IPS DF 6.9 (cell line): Measurements from ENCODE around the gene VWA3B.

ENCODE experiments used
- DNase-seq: peaks from one replicate; pipeline ENCODE4 v3.0.0-alpha.2; 2013; ENCODE audit warnings: low read depth, low spot score
- H3K27ac ChIP-seq: one replicate; pipeline ENCODE4 v1.5.1; 2013; ENCODE audit warnings: low read length, control low read depth
- H3K27me3 ChIP-seq: 2 replicates; pipeline ENCODE4 v1.6.1; 2013; ENCODE audit warnings: mild to moderate bottlenecking, low read length; ENCODE audit not compliant: control insufficient read depth, insufficient read depth
- H3K36me3 ChIP-seq: 2 replicates; pipeline ENCODE4 v1.6.1; 2013; ENCODE audit warnings: low read length; ENCODE audit not compliant: control insufficient read depth, insufficient read depth
- H3K4me1 ChIP-seq: 2 replicates; pipeline ENCODE4 v1.6.1; 2013; ENCODE audit warnings: low read length; ENCODE audit not compliant: control insufficient read depth, insufficient read depth
- H3K4me3 ChIP-seq: 2 replicates; pipeline ENCODE4 v1.5.1; 2013; ENCODE audit warnings: mild to moderate bottlenecking, low read length
- H3K9me3 ChIP-seq: 2 replicates; pipeline ENCODE4 v1.6.1; 2013; ENCODE audit warnings: low read length, inconsistent platforms; ENCODE audit not compliant: control insufficient read depth, insufficient read depth
- WGBS: extraction: QIAGEN DNeasy Blood & Tissue Kit; methylation state at CpG from one replicate; pipeline ENCODE4 v1.1.7; 2013; ENCODE audit warnings: mixed read lengths, missing lambda C conversion rate; ENCODE audit not compliant: insufficient read length, insufficient coverage; 5-methylcytosine and 5-hydroxymethylcytosine counted together

The VWA3B gene

GRCh38 chr2:98102878-98103277, 15.9 kb downstream of the VWA3B start:
- Histone ChIP-seq H3K4me1 (no peaks in the 10 kb centered on the region), H3K27ac (no peak overlapping the region), H3K36me3 (no peaks in the 10 kb centered on the region), H3K9me3 (no peaks in the 10 kb centered on the region), H3K27me3 (no peaks in the 10 kb centered on the region), H3K4me3 (no peak overlapping the region)
- no peak for DNase-seq

- DNase-seq = no peak
Observed at GRCh38 chr2:98108110-98108509, 21.1 kb downstream of the VWA3B start.

GRCh38 chr2:98110741-98111140, 23.8 kb downstream of the VWA3B start:
- Histone ChIP-seq H3K27ac (no peak overlapping the region), H3K4me1 (no peaks in the 10 kb centered on the region; the same call in 1 of the 2 replicates), H3K4me3 (no peak overlapping the region), H3K9me3 (no peaks in the 10 kb centered on the region), H3K36me3 (no peaks in the 10 kb centered on the region), H3K27me3 (no peaks in the 10 kb centered on the region)
- no CpG with 5 or more reads among the region's 2 CpGs for WGBS
- DNase-seq = no peak

More at GRCh38 chr2:98108110-98108509, 21.1 kb downstream of the VWA3B start:
- H3K4me3 ChIP-seq = no peak overlapping the region
- no peaks in the 10 kb centered on the region for H3K9me3 ChIP-seq
- H3K4me1 ChIP-seq = no peaks in the 10 kb centered on the region
- no peaks in the 10 kb centered on the region for H3K27me3 ChIP-seq
- H3K27ac ChIP-seq = no peak overlapping the region
- WGBS = no CpG with 5 or more reads among the region's 2 CpGs
- no peaks in the 10 kb centered on the region for H3K36me3 ChIP-seq

DNA sequence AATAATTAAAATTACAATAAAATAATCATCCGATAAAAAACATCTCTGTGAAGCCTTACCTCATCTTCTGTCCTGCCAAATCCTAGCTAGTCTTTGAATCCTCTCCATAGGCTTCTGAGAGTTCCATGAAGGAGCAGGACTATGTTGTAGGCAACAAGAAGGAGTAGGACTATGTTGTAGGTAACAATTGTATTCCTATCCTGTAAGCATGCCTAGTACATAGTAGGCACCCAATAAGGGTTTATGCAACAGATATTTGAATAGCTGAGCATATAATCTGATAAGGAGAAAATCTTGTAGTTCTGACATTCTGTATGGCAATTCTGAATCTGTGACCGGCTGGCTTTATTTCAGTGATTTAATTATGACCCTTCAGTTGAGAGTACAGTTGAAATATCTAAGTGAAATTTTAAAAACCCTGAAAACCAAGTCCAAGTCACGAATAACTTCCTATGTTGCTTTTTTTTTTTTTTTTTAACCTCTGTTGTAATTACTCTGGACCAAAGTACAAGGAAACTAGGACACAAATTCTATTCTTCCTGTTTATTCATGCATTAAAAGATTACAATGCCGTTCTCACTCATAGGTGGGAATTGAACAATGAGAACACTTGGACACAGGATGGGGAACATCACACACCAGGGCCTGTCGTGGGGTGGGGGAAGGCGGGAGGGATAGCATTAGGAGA, 27.8 kb downstream of the VWA3B start:
- no peak for DNase-seq
- Histone ChIP-seq H3K4me3 (no peak overlapping the region), H3K36me3 (no peaks in the 10 kb centered on the region), H3K4me1 (no peaks in the 10 kb centered on the region; the same call in 1 of the 2 replicates), H3K9me3 (no peaks in the 10 kb centered on the region), H3K27ac (no peak overlapping the region), H3K27me3 (no peaks in the 10 kb centered on the region)
- WGBS = no CpG with 5 or more reads among the region's 6 CpGs

DNA sequence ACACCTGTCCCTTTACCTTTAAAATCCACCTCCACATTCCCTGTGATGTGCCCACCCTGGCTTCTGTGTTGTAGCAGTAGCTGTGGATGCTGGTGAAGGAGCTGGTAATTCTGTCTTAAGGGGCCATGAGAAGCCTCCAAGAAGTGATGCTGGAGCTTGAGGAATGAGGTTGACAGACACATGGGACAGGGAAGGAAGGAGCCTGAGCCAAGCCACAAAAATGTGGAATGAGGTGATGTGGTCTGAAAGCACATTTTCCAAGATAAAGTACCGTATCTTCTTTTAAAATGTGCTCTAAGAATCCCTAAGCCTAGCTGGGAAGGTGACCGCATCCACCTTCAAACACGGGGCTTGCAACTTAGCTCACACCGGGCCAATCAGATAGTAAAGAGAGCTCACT, 31.2 kb downstream of the VWA3B start:
- no peak overlapping the region for H3K4me3 ChIP-seq
- no peaks in the 10 kb centered on the region; the same call in 1 of the 2 replicates for H3K36me3 ChIP-seq
- no CpG with 5 or more reads among the region's 4 CpGs for WGBS
- no peaks in the 10 kb centered on the region for H3K27me3 ChIP-seq
- no peak for DNase-seq
- H3K27ac ChIP-seq = no peak overlapping the region
- H3K4me1 ChIP-seq = no peaks in the 10 kb centered on the region; the same call in 1 of the 2 replicates
- H3K9me3 ChIP-seq = no peaks in the 10 kb centered on the region

DNA sequence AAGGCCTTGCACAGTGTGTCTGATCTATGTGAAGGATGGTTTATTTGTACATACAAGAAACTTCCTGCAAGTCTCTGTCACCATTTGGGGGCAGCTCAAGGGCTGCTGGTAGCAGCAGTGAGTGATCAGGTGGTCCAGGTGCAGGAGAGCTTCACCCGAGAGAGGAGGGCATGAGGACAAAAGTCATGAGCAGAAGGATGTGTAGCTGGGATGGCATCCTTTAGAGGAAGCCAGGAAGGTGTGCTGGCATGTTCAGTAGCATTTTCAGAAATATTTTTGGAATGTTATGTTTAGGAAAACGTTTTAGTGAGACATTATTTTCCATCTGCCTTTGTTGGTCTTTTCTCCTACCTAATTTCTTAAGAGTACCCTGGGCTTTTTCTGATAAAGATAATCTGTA, 31.9 kb downstream of the VWA3B start:
- WGBS = no CpG with 5 or more reads among the region's 2 CpGs
- H3K4me3 ChIP-seq = no peak overlapping the region
- H3K9me3 ChIP-seq = no peaks in the 10 kb centered on the region
- H3K27me3 ChIP-seq = no peaks in the 10 kb centered on the region
- no peak overlapping the region for H3K27ac ChIP-seq
- H3K4me1 ChIP-seq = no peaks in the 10 kb centered on the region; the same call in 1 of the 2 replicates
- H3K36me3 ChIP-seq = no peaks in the 10 kb centered on the region; the same call in 1 of the 2 replicates
- DNase-seq = no peak

GRCh38 chr2:98121149-98121548, 34.2 kb downstream of the VWA3B start:
- WGBS = no CpG with 5 or more reads among the region's 8 CpGs
- H3K4me1 ChIP-seq = no peaks in the 10 kb centered on the region
- H3K36me3 ChIP-seq = no peaks in the 10 kb centered on the region; the same call in 1 of the 2 replicates
- H3K4me3 ChIP-seq = no peak overlapping the region
- DNase-seq = no peak
- no peaks in the 10 kb centered on the region for H3K9me3 ChIP-seq
- H3K27me3 ChIP-seq = no peaks in the 10 kb centered on the region
- H3K27ac ChIP-seq = no peak overlapping the region

- H3K4me1 ChIP-seq = no peaks in the 10 kb centered on the region
- no peak overlapping the region for H3K4me3 ChIP-seq
- H3K36me3 ChIP-seq = no peaks in the 10 kb centered on the region; the same call in 1 of the 2 replicates
- no peak for DNase-seq
- no peak overlapping the region for H3K27ac ChIP-seq
- WGBS = no CpG with 5 or more reads among the region's 3 CpGs
- H3K27me3 ChIP-seq = no peaks in the 10 kb centered on the region
- no peaks in the 10 kb centered on the region for H3K9me3 ChIP-seq
Observed at GRCh38 chr2:98122524-98122923, 35.6 kb downstream of the VWA3B start.

- Histone ChIP-seq H3K4me1 (no peaks in the 10 kb centered on the region), H3K27me3 (no peaks in the 10 kb centered on the region), H3K9me3 (no peaks in the 10 kb centered on the region), H3K4me3 (no peak overlapping the region), H3K27ac (no peak overlapping the region), H3K36me3 (no peaks in the 10 kb centered on the region; the same call in 1 of the 2 replicates)
- no peak for DNase-seq
- no CpG with 5 or more reads among the region's 8 CpGs for WGBS
Observed at GRCh38 chr2:98123286-98123685, 36.3 kb downstream of the VWA3B start.

DNA sequence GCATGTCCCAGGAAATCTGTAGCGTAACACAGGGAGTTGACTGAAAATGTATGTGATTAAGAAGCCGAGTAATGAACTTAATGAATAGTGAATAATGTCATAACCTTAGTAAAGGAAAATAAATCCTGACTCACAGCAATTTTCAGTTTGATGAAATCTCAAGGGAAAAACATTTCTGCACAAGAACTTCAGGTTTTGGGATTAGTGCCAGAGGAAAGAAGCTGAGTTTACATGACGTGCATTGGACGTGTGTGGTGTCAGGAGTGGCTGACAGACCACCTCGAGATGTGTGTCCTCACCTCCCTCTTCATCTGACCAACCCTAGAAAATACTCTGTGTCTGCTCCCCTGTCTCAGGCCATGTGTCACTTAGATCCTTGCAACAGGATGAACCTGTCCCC, 39.1 kb downstream of the VWA3B start:
- Histone ChIP-seq H3K36me3 (no peaks in the 10 kb centered on the region; the same call in 1 of the 2 replicates), H3K4me3 (no peak overlapping the region), H3K9me3 (no peaks in the 10 kb centered on the region), H3K27me3 (no peaks in the 10 kb centered on the region), H3K27ac (no peak overlapping the region), H3K4me1 (no peaks in the 10 kb centered on the region)
- DNase-seq = no peak
- WGBS = no CpG with 5 or more reads among the region's 5 CpGs
